ENCODE data around the gene TMEM200C.

The TMEM200C gene

GRCh38 chr18:5842653-5843052 lies 52.7 kb downstream of the TMEM200C start:
- H4K12ac ChIP-seq (ENCODE audit: low read depth, low read length) = no peak overlapping the region

GRCh38 chr18:5841518-5841917 lies 53.8 kb downstream of the TMEM200C start:
- Histone ChIP-seq H4K8ac (ENCODE audit: low read depth, low read length) (no peak overlapping the region), H3K27ac (ENCODE audit: low read depth, low read length) (no peak overlapping the region), H3K4me3 (ENCODE audit: low read depth, low read length) (no peak overlapping the region), H2AFZ (ENCODE audit: insufficient read depth, low read length, poor library complexity) (no peak overlapping the region), H3K18ac (ENCODE audit: low read length) (no peak overlapping the region), H3K4me1 (ENCODE audit: control insufficient read depth in 1 of 2, insufficient read depth in 2 of 2, low read length in 2 of 2) (peaks cover 0 to under 1% of the 10 kb centered on the region in 2 experiments), H2BK5ac (ENCODE audit: low read depth, low read length, poor library complexity) (no peak overlapping the region), H3K4me2 (ENCODE audit: low read length) (no peak overlapping the region), H3K79me2 (ENCODE audit: control insufficient read depth, insufficient read depth, low read length, poor library complexity) (no peaks in the 10 kb centered on the region), H3K9me3 (ENCODE audit: insufficient read depth, low read depth, low read length) (peaks cover 2% of the 10 kb centered on the region), H4K91ac (ENCODE audit: low read depth, low read length) (no peak overlapping the region), H2BK120ac (ENCODE audit: insufficient read depth, low read length, poor library complexity) (no peak overlapping the region), H3K36me3 (ENCODE audit: control insufficient read depth in 1 of 2, insufficient read depth in 2 of 2, low read length in 2 of 2) (no peaks in the 10 kb centered on the region), H4K12ac (ENCODE audit: low read depth, low read length) (no peak overlapping the region), H2AK5ac (ENCODE audit: low read length) (no peak overlapping the region), H3K14ac (ENCODE audit: low read length) (no peak overlapping the region), H2BK12ac (ENCODE audit: low read length) (no peak overlapping the region), H3K27me3 (ENCODE audit: insufficient read depth, low read length) (no peaks in the 10 kb centered on the region), H3K4ac (ENCODE audit: low read depth, low read length) (no peak overlapping the region), H3K23ac (ENCODE audit: low read length) (no peak overlapping the region), H3K9ac (ENCODE audit: low read length) (no peak overlapping the region), H3K79me1 (ENCODE audit: low read length) (no peaks in the 10 kb centered on the region)
- DNase-seq = peak in 1 of 2 donors; percentile 12
- WGBS (ENCODE audit: extremely low coverage, insufficient coverage, insufficient read length) = no CpG with 5 or more reads among the region's 2 CpGs

More at GRCh38 chr18:5842653-5843052, 52.7 kb downstream of the TMEM200C start:
- Histone ChIP-seq H3K9ac (ENCODE audit: low read length) (no peak overlapping the region), H3K27ac (ENCODE audit: low read depth, low read length) (no peak overlapping the region), H3K18ac (ENCODE audit: low read length) (no peak overlapping the region), H3K36me3 (ENCODE audit: control insufficient read depth in 1 of 2, insufficient read depth in 2 of 2, low read length in 2 of 2) (no peaks in the 10 kb centered on the region), H2BK12ac (ENCODE audit: low read length) (no peak overlapping the region), H3K4ac (ENCODE audit: low read depth, low read length) (no peak overlapping the region), H4K8ac (ENCODE audit: low read depth, low read length) (no peak overlapping the region), H2AFZ (ENCODE audit: insufficient read depth, low read length, poor library complexity) (no peak overlapping the region), H2BK5ac (ENCODE audit: low read depth, low read length, poor library complexity) (no peak overlapping the region), H2BK120ac (ENCODE audit: insufficient read depth, low read length, poor library complexity) (no peak overlapping the region), H3K9me3 (ENCODE audit: insufficient read depth, low read depth, low read length) (peaks cover 2% of the 10 kb centered on the region), H3K4me2 (ENCODE audit: low read length) (no peak overlapping the region), H3K4me3 (ENCODE audit: low read depth, low read length) (no peak overlapping the region), H3K79me2 (ENCODE audit: control insufficient read depth, insufficient read depth, low read length, poor library complexity) (no peaks in the 10 kb centered on the region), H3K14ac (ENCODE audit: low read length) (no peak overlapping the region), H3K27me3 (ENCODE audit: insufficient read depth, low read length) (no peaks in the 10 kb centered on the region), H3K4me1 (ENCODE audit: control insufficient read depth in 1 of 2, insufficient read depth in 2 of 2, low read length in 2 of 2) (peaks cover 0 to 2% of the 10 kb centered on the region in 2 experiments), H4K91ac (ENCODE audit: low read depth, low read length) (no peak overlapping the region), H3K23ac (ENCODE audit: low read length) (no peak overlapping the region), H3K79me1 (ENCODE audit: low read length) (no peaks in the 10 kb centered on the region), H2AK5ac (ENCODE audit: low read length) (no peak overlapping the region)
- DNase-seq = no peak
- no CpG with 5 or more reads among the region's 3 CpGs for WGBS (ENCODE audit: extremely low coverage, insufficient coverage, insufficient read length)

GRCh38 chr18:5840547-5840946 lies 54.8 kb downstream of the TMEM200C start:
- Histone ChIP-seq H3K4me3 (ENCODE audit: low read depth, low read length) (no peak overlapping the region), H4K91ac (ENCODE audit: low read depth, low read length) (no peak overlapping the region), H4K12ac (ENCODE audit: low read depth, low read length) (no peak overlapping the region), H3K9me3 (ENCODE audit: insufficient read depth, low read depth, low read length) (peaks cover 2% of the 10 kb centered on the region), H3K9ac (ENCODE audit: low read length) (no peak overlapping the region), H2BK5ac (ENCODE audit: low read depth, low read length, poor library complexity) (no peak overlapping the region), H2AFZ (ENCODE audit: insufficient read depth, low read length, poor library complexity) (no peak overlapping the region), H3K18ac (ENCODE audit: low read length) (no peak overlapping the region), H2BK120ac (ENCODE audit: insufficient read depth, low read length, poor library complexity) (no peak overlapping the region), H3K27me3 (ENCODE audit: insufficient read depth, low read length) (no peaks in the 10 kb centered on the region), H3K79me2 (ENCODE audit: control insufficient read depth, insufficient read depth, low read length, poor library complexity) (no peaks in the 10 kb centered on the region), H2AK5ac (ENCODE audit: low read length) (no peak overlapping the region), H3K4me2 (ENCODE audit: low read length) (no peak overlapping the region), H3K23ac (ENCODE audit: low read length) (no peak overlapping the region), H4K8ac (ENCODE audit: low read depth, low read length) (no peak overlapping the region), H3K79me1 (ENCODE audit: low read length) (no peaks in the 10 kb centered on the region), H3K14ac (ENCODE audit: low read length) (no peak overlapping the region), H3K27ac (ENCODE audit: low read depth, low read length) (no peak overlapping the region), H3K4me1 (ENCODE audit: control insufficient read depth in 1 of 2, insufficient read depth in 2 of 2, low read length in 2 of 2) (no peaks in the 10 kb centered on the region), H3K36me3 (ENCODE audit: control insufficient read depth in 1 of 2, insufficient read depth in 2 of 2, low read length in 2 of 2) (no peaks in the 10 kb centered on the region), H3K4ac (ENCODE audit: low read depth, low read length) (no peak overlapping the region), H2BK12ac (ENCODE audit: low read length) (no peak overlapping the region)
- peak in 1 of 2 donors; percentile 18 for DNase-seq
- no CpG with 5 or more reads among the region's 4 CpGs for WGBS (ENCODE audit: extremely low coverage, insufficient coverage, insufficient read length)

- Histone ChIP-seq H3K4me2 (ENCODE audit: low read length) (no peak overlapping the region), H3K14ac (ENCODE audit: low read length) (no peak overlapping the region), H3K36me3 (ENCODE audit: control insufficient read depth in 1 of 2, insufficient read depth in 2 of 2, low read length in 2 of 2) (no peaks in the 10 kb centered on the region), H3K4me1 (ENCODE audit: control insufficient read depth in 1 of 2, insufficient read depth in 2 of 2, low read length in 2 of 2) (no peaks in the 10 kb centered on the region), H2BK120ac (ENCODE audit: insufficient read depth, low read length, poor library complexity) (no peak overlapping the region), H3K4me3 (ENCODE audit: low read depth, low read length) (no peak overlapping the region), H2AK5ac (ENCODE audit: low read length) (no peak overlapping the region), H3K27me3 (ENCODE audit: insufficient read depth, low read length) (no peaks in the 10 kb centered on the region), H4K8ac (ENCODE audit: low read depth, low read length) (no peak overlapping the region), H2AFZ (ENCODE audit: insufficient read depth, low read length, poor library complexity) (no peak overlapping the region), H3K9ac (ENCODE audit: low read length) (no peak overlapping the region), H3K9me3 (ENCODE audit: insufficient read depth, low read depth, low read length) (peaks cover 2% of the 10 kb centered on the region), H2BK12ac (ENCODE audit: low read length) (no peak overlapping the region), H3K27ac (ENCODE audit: low read depth, low read length) (no peak overlapping the region), H2BK5ac (ENCODE audit: low read depth, low read length, poor library complexity) (no peak overlapping the region), H3K23ac (ENCODE audit: low read length) (no peak overlapping the region), H3K18ac (ENCODE audit: low read length) (no peak overlapping the region), H4K91ac (ENCODE audit: low read depth, low read length) (no peak overlapping the region), H3K79me2 (ENCODE audit: control insufficient read depth, insufficient read depth, low read length, poor library complexity) (no peaks in the 10 kb centered on the region), H4K12ac (ENCODE audit: low read depth, low read length) (no peak overlapping the region), H3K79me1 (ENCODE audit: low read length) (no peaks in the 10 kb centered on the region), H3K4ac (ENCODE audit: low read depth, low read length) (no peak overlapping the region)
- DNase-seq = no peak
- no CpG with 5 or more reads among the region's 2 CpGs for WGBS (ENCODE audit: extremely low coverage, insufficient coverage, insufficient read length)
These were observed 55.3 kb downstream of the TMEM200C start for GRCh38 chr18:5840025-5840424.
